ENCODE measurements around the gene SLCO2B1.
A peak's percentile ranks its signal among the peaks of the same experiment; 100 is the strongest.

The SLCO2B1 gene

DNA sequence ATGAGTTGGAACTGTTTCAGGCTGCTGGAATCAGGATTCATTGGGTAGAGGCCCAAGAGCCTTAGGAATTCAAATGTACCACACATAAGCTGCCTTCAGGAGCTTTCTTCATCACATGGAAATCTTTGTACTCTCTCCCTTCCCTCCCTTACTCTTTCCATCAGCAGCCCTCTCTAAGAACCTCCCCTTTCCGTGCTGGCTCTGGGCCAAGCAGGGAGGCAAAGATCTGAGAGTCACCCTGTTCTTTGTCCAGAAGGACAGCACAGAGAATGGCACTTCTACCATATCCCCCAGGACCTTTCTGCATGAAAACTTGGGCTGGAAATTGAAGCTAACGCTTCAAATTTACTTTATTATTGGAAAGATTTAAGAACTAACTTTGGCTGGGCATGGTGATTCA is 69.0 kb downstream of the SLCO2B1 start:
- no peak for DNase-seq (ENCODE audit: low read depth in 2 of 2)

DNA sequence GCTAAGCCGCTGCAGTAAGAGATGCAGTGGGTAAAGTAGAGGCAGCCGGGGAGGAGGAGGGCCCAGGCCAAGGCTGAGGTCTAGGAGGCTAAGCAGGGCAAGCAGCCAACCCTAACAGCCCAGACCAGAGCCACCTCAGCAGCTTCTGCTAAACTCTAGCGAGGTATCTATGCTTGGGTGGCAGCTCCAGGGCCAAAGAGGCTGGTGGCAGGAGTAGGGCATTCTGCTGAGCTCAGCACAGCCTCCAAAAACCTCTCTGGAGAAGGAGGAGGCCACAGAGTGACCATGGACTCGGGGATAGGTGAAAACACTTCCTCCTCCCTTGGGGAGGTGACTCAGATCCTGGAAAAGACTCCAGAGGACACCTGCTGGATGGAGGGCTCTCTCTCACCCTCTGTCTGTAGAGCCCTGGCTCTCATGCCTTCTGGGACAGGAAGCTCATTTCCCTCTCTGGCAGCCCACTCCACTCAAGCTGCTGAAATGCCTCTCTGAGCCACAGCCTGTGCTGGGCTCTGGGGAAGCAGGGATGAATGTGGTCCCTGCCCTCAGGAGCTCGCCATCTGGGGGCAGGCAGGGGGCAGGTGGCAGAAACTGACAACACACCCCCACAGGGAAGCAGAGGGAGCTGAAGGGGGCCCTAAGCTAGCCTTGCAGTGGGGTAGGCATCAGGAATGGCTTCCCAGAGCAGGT is 73.2 kb downstream of the SLCO2B1 start:
- DNase-seq (ENCODE audit: low read depth in 2 of 2) = no peak

DNA sequence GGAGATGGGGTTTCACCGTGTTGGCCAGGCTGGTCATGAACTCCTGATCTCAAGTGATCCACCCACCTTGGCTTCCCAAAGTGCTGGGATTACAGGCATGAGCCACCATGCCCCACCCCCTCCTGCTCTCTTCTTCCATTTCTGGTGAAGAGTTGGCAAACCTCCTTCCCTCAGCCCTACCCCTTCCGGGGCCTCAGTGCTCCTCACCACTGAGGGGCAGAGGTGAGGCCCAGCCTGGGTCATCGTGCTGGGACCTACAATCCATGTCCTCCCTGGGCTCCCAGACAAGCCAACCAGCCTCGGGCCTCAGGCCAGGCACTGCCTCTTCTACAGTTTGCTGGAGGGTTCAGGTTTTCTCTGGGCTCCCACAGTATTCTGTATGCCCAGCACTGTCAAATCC is 74.9 kb downstream of the SLCO2B1 start:
- no peak for DNase-seq (ENCODE audit: low read depth in 2 of 2)

DNA sequence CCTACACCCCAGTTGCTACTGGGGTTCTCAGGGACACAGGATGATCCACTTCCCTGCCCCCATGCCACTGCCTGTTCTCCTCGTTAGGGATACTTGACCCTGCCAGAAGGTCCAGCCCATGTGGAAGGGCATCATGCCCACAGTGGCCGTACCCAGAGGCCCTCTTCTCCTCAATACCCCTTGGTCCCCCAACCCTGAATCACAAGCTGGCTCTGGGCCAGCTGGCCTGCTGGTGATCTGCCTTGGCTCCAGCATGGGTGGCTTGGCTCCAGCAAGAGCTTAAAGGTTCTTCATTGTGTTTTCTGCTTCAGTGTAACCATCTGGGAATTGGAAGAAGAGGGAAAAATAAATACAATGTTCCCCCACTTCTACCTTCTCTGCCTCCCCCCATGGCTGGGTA is 78.6 kb downstream of the SLCO2B1 start:
- DNase-seq (ENCODE audit: low read depth in 2 of 2) = no peak

DNA sequence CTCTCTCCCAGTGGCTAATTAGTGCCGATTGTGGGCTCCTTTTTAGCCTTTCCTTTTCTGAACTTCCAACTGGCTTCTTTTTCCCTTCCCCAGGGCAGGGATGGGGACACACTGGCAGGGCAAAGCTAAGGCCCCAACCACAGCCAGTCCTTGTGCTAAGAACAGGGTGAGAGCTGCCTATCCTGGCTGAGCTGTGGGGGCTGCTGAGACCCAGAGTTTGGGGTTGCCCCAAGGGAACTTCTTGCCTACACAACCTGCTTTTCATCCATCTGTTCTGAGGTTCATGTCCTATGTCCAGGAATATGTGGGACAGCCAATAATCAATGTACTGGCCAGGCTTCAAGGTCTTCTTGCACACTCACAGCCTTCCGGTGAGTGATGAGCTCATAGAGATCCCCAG is 79.7 kb downstream of the SLCO2B1 start:
- DNase-seq (ENCODE audit: low read depth in 2 of 2) = no peak

DNA sequence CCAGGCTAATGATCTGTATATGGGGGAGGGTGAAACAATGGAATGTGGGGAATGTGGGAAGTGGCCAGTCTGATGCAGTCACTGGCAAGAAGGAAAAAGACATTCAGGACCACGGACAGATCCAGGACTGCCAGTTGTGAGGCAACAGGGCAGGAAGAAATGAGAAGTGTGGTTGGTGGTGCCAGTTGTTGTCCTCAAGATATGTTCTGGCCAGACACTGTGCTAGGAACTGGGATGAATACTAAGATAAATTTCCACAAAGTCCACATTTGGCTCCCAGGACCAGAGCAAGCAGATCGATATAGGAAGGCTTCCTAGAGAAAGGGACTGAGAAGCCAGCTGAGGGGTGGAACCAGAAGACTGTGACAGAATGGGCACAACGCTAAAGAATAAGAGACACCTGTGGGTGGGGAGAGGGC is 82.9 kb downstream of the SLCO2B1 start:
- no peak for DNase-seq (ENCODE audit: low read depth in 2 of 2)

DNA sequence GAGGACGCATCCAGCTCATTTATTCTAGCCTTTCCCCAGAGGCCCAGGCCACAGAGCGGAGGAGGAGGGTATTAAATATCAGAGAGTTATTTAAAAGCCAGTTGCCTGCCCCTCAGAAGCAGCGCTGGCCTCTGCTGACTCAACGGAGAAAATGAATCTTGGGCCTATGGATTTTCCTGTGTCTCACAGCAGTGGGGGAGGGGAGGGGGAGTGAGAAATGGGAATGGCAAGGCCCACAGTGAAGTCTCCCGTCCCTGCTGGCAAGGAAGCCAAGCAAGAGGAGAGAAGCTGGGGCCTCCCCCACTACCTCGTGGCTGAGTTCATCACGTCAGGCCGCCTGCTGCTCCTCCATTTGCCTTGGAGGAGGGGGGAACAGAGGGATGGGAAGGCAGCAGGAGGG is 85.2 kb downstream of the SLCO2B1 start:
- DNase-seq (ENCODE audit: low read depth in 2 of 2) = no peak

DNA sequence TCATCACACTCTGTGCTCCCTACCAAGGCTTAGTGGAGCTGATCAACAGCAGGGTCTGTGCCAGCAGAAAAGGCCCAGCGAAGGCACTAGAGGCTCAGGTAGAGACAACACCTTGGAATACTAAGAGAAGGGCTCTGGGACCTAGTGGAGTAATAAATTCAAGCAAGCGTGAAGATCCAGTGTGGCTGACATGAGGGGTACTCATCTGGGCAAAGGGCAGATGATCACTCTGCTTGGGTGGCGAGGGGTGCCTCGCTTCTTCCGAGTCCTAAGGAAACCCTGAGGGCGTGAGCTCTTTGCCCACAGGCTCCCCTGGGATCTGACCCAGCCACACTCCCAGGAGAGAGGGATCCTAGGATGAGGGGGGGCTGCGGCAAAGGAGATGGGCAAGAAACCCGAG is 86.1 kb downstream of the SLCO2B1 start:
- DNase-seq (ENCODE audit: low read depth in 2 of 2) = no peak

DNA sequence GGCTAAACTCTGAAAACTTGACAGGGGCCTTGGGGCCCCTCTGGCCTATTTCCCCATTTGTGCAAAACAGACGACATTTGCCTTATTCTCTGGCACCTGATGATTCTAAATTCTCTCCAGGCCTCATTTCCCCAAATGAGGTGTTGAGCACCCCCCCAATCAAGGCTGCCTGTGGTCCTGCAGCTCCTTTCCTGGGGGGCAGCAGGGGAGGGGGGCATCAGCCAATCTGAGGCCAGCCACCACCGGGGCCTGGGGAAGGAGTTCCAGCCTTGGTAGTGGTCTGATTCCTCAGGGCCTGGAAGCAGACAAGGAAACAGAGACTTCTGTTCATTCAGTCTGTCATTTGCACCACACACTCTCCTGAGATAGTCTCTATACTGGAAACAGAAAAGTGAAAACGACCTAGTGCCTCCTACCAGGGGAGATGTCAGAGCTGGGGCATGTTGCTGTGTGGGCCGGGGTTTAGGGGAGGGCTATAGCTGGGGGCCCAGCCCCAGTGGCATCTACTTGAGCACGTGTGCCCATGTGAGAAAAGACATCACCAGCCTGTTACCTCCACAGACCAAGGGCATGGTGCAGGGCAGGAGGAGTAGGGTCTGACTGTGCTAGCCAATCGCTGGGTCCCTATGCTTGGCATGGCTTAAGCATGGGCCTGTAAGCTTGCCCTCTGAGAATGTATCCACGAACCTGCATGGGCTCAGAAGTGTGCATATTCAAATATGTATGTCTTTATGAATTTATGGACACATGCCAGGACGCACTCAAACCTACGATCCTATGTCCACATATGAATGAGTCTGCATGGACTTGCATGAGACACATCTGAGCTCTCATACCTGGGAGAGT is 87.9 kb downstream of the SLCO2B1 start:
- DNase-seq (ENCODE audit: low read depth in 2 of 2) = no peak

DNA sequence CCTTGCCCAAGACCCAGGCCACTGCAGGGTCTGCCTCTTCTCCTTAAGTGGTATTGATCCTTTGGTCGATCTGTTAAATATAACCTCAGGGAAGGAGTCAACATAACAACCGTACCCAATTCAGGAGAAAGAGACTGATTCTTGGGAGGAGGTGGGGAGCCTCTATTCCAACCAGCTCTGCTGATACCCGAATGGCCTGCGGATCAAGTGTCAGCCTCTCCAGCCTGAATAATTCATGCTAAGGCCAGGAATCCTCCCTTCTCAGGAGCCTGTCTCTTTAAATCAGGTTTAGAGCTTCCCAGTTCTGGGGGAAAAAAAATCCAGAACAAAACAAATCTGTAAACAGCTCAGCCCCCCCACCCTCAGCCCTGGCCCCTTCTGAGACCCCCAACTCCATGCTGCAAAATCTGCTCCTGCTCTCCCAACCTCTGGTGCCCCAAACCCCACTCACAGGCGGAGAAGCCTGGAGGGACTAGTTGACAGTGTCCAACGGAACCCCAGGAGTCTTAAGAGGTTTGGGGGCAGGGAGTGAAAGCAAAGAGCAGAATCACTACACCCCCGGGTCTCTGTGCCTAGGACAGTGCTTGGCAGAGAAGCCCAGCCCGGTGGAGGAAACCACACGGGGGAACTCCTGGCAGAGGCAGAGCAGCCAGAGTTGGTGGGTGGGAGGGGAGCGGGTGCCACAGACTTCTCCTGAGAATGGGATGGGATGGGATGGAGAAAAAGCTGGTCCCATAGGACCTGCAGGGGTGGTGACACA is 88.8 kb downstream of the SLCO2B1 start:
- DNase-seq (ENCODE audit: low read depth in 2 of 2) = no peak

DNA sequence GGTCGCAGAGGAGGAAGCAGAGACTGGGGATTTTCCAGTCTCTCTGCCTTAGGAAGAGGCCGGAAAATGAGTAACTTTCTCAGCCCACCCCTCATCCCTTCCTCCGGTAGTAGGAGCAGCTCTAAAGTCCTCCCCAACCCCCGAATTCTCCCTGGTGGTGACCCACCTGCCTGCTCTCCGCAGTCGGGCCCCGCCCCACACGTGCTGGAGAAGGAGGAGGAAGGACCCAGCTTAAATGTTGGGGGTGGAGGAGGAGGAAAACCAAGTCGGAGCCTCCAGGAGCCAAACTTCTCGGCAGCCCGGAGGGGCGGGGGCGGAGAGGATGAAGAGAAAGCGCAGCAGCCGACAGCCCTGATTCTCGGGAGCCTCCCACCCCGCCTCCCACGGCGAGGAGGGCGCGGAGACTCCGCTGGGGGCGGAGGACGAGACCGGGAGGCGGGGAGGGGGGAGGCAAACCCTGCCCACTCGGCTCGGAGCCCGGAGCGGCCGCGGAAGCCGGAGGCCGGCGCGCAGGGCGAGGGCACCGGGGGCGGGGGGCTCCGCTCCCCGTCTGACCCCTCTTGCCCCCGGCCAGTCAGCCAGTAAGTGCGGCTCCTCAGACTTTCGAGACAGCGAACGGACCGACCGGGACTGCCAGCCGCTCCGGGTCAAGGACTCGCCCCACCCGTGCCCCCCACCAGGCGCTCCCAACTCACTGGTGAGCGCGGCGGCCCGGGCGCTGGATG is 89.6 kb downstream of the SLCO2B1 start, which contains the start of gene TPBGL:
Gene TPBGL (plus strand): TSS at position 464 of the 725 bp plus-strand sequence. CDS start 276 bp downstream, outside the sequence.
- DNase-seq (ENCODE audit: low read depth in 2 of 2) = peak in 1 of 2 donors; percentile 38

DNA sequence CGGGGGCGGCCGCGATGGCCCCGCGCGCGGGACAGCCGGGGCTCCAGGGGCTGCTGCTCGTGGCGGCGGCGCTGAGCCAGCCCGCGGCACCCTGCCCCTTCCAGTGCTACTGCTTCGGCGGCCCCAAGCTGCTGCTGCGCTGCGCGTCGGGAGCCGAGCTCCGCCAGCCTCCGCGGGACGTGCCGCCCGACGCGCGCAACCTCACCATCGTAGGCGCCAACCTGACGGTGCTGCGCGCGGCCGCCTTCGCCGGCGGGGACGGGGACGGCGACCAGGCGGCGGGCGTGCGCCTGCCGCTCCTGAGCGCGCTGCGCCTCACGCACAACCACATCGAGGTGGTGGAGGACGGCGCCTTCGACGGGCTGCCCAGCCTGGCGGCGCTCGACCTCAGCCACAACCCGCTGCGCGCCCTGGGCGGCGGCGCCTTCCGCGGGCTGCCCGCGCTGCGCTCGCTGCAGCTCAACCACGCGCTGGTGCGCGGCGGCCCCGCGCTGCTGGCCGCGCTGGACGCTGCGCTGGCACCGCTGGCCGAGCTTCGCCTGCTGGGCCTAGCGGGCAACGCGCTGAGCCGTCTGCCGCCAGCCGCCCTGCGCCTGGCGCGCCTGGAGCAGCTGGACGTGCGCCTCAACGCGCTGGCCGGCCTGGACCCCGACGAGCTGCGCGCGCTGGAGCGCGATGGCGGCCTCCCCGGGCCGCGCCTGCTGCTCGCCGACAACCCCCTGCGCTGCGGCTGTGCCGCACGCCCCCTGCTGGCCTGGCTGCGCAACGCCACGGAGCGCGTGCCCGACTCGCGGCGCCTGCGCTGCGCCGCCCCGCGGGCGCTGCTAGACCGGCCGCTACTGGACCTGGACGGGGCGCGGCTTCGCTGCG is 90.4 kb downstream of the SLCO2B1 start:
- DNase-seq (ENCODE audit: low read depth in 2 of 2) = peak; percentile 83 to 87

DNA sequence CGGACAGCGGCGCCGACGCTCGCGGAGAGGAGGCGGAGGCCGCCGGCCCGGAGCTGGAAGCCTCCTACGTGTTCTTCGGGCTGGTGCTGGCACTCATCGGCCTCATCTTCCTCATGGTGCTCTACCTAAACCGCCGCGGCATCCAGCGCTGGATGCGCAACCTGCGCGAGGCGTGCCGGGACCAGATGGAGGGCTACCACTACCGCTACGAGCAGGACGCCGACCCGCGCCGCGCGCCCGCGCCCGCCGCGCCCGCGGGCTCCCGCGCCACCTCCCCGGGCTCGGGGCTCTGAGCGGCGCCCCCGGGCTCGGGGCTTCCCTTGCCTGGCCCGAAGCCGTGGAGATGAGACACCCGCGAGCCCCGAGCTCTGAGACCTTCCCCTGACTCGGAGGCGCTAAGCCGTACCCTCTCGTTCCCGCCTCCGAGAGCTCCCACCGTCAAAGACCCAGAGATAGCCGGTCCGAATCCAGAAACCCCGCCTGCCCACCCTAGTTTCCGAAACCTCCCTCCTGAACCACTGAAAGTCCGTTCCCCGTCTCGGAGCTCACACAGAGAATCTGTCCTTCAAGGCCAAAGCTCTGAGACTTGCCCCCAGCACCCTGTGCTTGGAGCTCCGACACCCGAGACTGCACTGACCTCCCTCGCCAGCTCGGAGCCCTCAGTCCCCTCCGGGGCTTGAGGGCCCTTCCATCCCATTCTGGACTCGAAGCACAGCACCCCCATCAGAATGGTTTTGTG is 91.2 kb downstream of the SLCO2B1 start:
- DNase-seq (ENCODE audit: low read depth in 2 of 2) = no peak

DNA sequence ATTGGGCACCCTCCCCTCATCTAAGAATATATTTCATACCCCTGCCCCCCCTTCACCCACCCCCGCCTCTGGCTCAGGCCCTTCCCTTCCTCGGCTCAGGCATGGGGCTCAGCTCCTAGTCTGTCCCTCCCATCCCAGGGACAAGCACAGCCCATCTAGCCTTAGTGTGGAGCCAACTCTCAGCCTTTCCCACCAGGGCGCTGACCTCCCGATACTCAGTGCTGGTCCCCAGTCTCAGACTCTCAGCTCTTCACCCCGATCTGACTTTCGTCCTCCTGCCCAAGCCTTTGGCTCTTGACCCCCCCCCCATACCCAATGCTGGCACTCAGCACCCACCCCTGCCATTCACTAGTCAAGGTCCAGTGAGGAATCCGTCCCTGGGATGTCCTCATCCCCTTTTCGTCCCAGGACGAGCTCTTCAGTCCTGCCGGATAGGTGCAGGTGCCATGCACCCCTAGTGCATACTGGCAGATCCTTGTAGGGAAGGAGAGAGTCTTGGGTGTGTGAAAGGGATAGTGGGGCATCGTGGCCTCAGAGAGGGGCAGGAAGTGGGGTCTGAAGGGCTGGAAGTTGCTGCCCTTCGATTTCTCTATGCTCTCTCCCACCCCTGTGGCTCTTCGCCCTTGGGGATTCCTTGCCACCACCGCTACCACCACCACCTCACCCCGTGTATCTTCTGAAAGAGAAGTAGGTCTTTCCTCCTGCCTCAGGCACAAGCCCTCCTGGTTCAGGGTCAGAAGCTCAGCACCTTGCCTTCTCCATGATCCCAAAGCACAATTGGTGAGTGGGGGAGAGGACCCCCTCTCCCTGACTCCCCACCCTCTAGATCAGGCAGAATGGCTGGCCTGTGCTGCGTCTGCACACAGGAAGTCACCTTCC is 92.1 kb downstream of the SLCO2B1 start:
- no peak for DNase-seq (ENCODE audit: low read depth in 2 of 2)

DNA sequence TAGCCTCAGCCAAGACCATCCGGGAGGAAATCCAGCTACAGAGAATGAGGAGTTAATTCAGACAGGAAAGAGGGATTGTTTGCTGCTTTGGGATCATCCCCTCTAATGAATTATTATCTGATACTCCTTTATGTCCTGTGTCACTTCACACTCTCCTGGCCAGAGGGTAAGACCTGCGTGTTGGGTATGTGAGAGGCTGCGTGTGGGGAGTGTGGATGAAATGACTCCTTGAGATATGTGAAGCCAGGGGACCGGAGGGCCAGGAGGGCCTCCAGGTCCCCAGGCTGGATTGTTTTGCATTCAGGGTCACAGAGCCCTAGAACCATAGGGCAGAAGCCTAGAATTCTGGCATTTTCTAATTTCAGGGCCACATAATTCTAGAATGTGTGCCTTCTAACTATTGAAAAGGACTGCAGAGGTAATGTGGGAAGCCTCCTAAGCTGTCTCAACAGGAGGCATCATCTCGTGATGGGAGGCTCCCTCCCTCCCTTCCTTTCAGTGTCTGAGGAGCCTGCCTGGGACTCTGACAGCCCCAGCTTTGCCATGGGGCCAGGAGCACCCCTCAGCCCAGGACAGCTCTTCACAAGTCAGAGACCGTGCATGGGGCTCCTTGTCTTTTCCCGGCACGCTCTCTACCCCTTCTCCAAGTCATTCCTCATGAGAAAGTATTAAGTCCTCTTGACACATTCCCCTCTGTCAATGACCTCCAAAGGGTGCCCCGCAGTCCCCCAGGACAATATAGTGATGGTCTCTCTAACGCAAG is 93.3 kb downstream of the SLCO2B1 start:
- DNase-seq (ENCODE audit: low read depth in 2 of 2) = no peak

DNA sequence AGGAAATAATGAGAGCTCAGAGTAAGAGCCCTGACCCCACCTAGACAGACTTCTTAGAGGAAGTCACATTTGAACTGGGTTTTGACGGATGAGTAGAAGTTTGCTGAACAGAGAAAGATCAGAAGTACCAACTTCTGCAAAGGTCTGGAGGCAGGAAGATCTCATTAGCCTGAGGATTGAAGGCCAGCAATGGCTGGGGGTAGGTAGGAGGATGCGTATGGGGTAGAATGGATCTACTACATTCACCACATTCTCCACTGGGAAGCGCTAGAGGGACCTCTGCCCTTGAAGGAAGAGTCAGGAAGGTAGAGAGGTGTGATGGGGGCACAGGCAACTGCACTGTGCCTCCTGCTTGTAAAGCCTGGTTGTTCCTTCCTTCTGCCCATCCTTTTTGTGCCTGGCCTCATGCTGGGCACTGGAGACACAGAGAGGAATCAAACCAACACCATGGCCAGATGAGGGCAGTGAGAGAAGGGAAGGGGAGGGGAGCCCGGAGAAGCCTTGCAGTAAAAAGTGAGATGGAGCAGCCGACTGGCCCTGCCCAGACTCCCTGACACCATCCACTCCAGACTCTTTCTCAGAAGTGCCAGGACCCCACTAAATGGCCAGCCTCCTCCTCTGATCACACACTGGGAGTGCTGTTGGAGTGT is 94.6 kb downstream of the SLCO2B1 start:
- no peak for DNase-seq (ENCODE audit: low read depth in 2 of 2)

DNA sequence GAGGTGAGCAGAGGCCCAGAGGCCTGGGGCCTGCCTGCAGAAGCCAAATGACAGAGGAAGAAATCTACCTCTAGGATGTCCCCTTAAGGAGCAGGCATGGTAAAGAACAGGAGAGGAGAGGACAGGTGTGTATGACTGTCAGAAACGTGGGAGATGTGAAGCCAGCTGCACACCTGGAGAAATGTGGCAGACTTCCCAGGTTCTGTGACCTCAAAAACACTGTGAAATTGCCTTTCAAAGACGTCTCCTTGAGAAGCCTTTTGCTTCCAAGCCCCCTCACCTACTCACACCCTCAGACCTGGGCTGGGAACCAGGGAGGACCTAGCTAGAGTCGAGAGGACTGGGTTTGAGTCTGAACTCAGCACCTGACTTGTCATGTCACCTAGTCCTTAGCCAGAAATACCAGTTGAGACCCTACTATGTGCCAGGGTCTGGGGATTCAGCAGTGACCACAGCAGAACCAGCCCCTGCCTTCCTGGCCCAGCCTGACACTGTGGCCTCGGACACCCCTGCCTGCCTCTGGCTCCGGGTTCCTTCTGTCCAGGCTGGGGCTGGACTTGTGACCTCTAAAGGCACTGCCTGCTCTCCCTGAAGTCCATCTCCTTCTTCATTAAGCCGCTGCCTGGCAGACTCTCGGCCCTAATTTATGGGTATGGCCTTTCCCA is 95.2 kb downstream of the SLCO2B1 start:
- no peak for DNase-seq (ENCODE audit: low read depth in 2 of 2)
